ENCODE data around the gene ACBD3. TPM values are rescaled to one million over a fixed set of nuclear protein-coding genes. Genes with fewer than 3 reads are reported as not detected.

Gene ACBD3
- total RNA-seq, 1 donor = 53.4 TPM

- Histone ChIP-seq H3K4me3 (ENCODE audit: low read length) (no peak overlapping the region), H3K27me3 (ENCODE audit: insufficient read depth, low read length) (no peaks in the 10 kb centered on the region), H3K9me3 (ENCODE audit: low read depth, low read length) (no peaks in the 10 kb centered on the region), H3K4me1 (ENCODE audit: insufficient read depth, low read length) (peaks cover 3% of the 10 kb centered on the region)
Measured at GRCh38 chr1:226172589-226172988, 14.0 kb downstream of the ACBD3 start.

GRCh38 chr1:226166341-226166740 lies 20.2 kb downstream of the ACBD3 start:
- H3K4me1 ChIP-seq (ENCODE audit: insufficient read depth, low read length) = no peaks in the 10 kb centered on the region
- no peak overlapping the region for H3K4me3 ChIP-seq (ENCODE audit: low read length)
- H3K9me3 ChIP-seq (ENCODE audit: low read depth, low read length) = no peaks in the 10 kb centered on the region
- no peaks in the 10 kb centered on the region for H3K27me3 ChIP-seq (ENCODE audit: insufficient read depth, low read length)

GRCh38 chr1:226164154-226164553 lies 22.4 kb downstream of the ACBD3 start:
- no peaks in the 10 kb centered on the region for H3K4me1 ChIP-seq (ENCODE audit: insufficient read depth, low read length)
- no peak overlapping the region for H3K4me3 ChIP-seq (ENCODE audit: low read length)
- H3K27me3 ChIP-seq (ENCODE audit: insufficient read depth, low read length) = no peaks in the 10 kb centered on the region
- no peaks in the 10 kb centered on the region for H3K9me3 ChIP-seq (ENCODE audit: low read depth, low read length)

GRCh38 chr1:226162898-226163297 lies 23.6 kb downstream of the ACBD3 start:
- Histone ChIP-seq H3K4me1 (ENCODE audit: insufficient read depth, low read length) (peaks cover 4% of the 10 kb centered on the region), H3K4me3 (ENCODE audit: low read length) (no peak overlapping the region), H3K9me3 (ENCODE audit: low read depth, low read length) (no peaks in the 10 kb centered on the region), H3K27me3 (ENCODE audit: insufficient read depth, low read length) (no peaks in the 10 kb centered on the region)

- Histone ChIP-seq H3K4me1 (ENCODE audit: insufficient read depth, low read length) (peaks cover 4% of the 10 kb centered on the region), H3K27me3 (ENCODE audit: insufficient read depth, low read length) (no peaks in the 10 kb centered on the region), H3K4me3 (ENCODE audit: low read length) (no peak overlapping the region), H3K9me3 (ENCODE audit: low read depth, low read length) (no peaks in the 10 kb centered on the region)
Measured at GRCh38 chr1:226158983-226159382, 27.6 kb downstream of the ACBD3 start.

- H3K4me3 ChIP-seq (ENCODE audit: low read length) = no peak overlapping the region
- H3K27me3 ChIP-seq (ENCODE audit: insufficient read depth, low read length) = no peaks in the 10 kb centered on the region
- no peaks in the 10 kb centered on the region for H3K9me3 ChIP-seq (ENCODE audit: low read depth, low read length)
- H3K4me1 ChIP-seq (ENCODE audit: insufficient read depth, low read length) = peaks cover 4% of the 10 kb centered on the region
Measured at GRCh38 chr1:226158457-226158856, 28.1 kb downstream of the ACBD3 start.

- Histone ChIP-seq H3K4me1 (ENCODE audit: insufficient read depth, low read length) (peaks cover 4% of the 10 kb centered on the region), H3K27me3 (ENCODE audit: insufficient read depth, low read length) (no peaks in the 10 kb centered on the region), H3K4me3 (ENCODE audit: low read length) (no peak overlapping the region), H3K9me3 (ENCODE audit: low read depth, low read length) (no peaks in the 10 kb centered on the region)
Measured at GRCh38 chr1:226157761-226158316, 28.7 kb downstream of the ACBD3 start.

- H3K4me1 ChIP-seq (ENCODE audit: insufficient read depth, low read length) = peaks cover 4% of the 10 kb centered on the region
- no peaks in the 10 kb centered on the region for H3K9me3 ChIP-seq (ENCODE audit: low read depth, low read length)
- no peaks in the 10 kb centered on the region for H3K27me3 ChIP-seq (ENCODE audit: insufficient read depth, low read length)
- no peak overlapping the region for H3K4me3 ChIP-seq (ENCODE audit: low read length)
Measured at GRCh38 chr1:226154593-226154992, 31.9 kb downstream of the ACBD3 start.

GRCh38 chr1:226149806-226150205 lies 36.7 kb downstream of the ACBD3 start:
- Histone ChIP-seq H3K27me3 (ENCODE audit: insufficient read depth, low read length) (no peaks in the 10 kb centered on the region), H3K9me3 (ENCODE audit: low read depth, low read length) (no peaks in the 10 kb centered on the region)

GRCh38 chr1:226148121-226148648 lies 38.4 kb downstream of the ACBD3 start:
- Histone ChIP-seq H3K27me3 (ENCODE audit: insufficient read depth, low read length) (no peaks in the 10 kb centered on the region), H3K4me3 (ENCODE audit: low read length) (no peak overlapping the region), H3K9me3 (ENCODE audit: low read depth, low read length) (no peaks in the 10 kb centered on the region), H3K4me1 (ENCODE audit: insufficient read depth, low read length) (no peaks in the 10 kb centered on the region)

More at GRCh38 chr1:226149806-226150205, 36.7 kb downstream of the ACBD3 start:
- Histone ChIP-seq H3K4me1 (ENCODE audit: insufficient read depth, low read length) (no peaks in the 10 kb centered on the region), H3K4me3 (ENCODE audit: low read length) (no peak overlapping the region)

- H3K27me3 ChIP-seq (ENCODE audit: insufficient read depth, low read length) = no peaks in the 10 kb centered on the region
Measured at GRCh38 chr1:226144045-226144444, 42.5 kb downstream of the ACBD3 start.

GRCh38 chr1:226135709-226136108 lies 50.8 kb downstream of the ACBD3 start:
- no peak overlapping the region for H3K4me3 ChIP-seq (ENCODE audit: low read length)
- no peaks in the 10 kb centered on the region for H3K9me3 ChIP-seq (ENCODE audit: low read depth, low read length)
- no peaks in the 10 kb centered on the region for H3K27me3 ChIP-seq (ENCODE audit: insufficient read depth, low read length)
- peaks cover 15% of the 10 kb centered on the region for H3K4me1 ChIP-seq (ENCODE audit: insufficient read depth, low read length)

More at GRCh38 chr1:226144045-226144444, 42.5 kb downstream of the ACBD3 start:
- Histone ChIP-seq H3K4me1 (ENCODE audit: insufficient read depth, low read length) (no peaks in the 10 kb centered on the region), H3K4me3 (ENCODE audit: low read length) (no peak overlapping the region), H3K9me3 (ENCODE audit: low read depth, low read length) (no peaks in the 10 kb centered on the region)

GRCh38 chr1:226135059-226135651 lies 51.4 kb downstream of the ACBD3 start:
- H3K4me3 ChIP-seq (ENCODE audit: low read length) = no peak overlapping the region
- no peaks in the 10 kb centered on the region for H3K27me3 ChIP-seq (ENCODE audit: insufficient read depth, low read length)
- H3K4me1 ChIP-seq (ENCODE audit: insufficient read depth, low read length) = peaks cover 15% of the 10 kb centered on the region
- no peaks in the 10 kb centered on the region for H3K9me3 ChIP-seq (ENCODE audit: low read depth, low read length)

- no peak overlapping the region for H3K4me3 ChIP-seq (ENCODE audit: low read length)
- no peaks in the 10 kb centered on the region for H3K9me3 ChIP-seq (ENCODE audit: low read depth, low read length)
- no peaks in the 10 kb centered on the region for H3K27me3 ChIP-seq (ENCODE audit: insufficient read depth, low read length)
- H3K4me1 ChIP-seq (ENCODE audit: insufficient read depth, low read length) = peaks cover 22% of the 10 kb centered on the region
Measured at GRCh38 chr1:226134170-226135058, 52.1 kb downstream of the ACBD3 start.

- H3K9me3 ChIP-seq (ENCODE audit: low read depth, low read length) = no peaks in the 10 kb centered on the region
- peaks cover 22% of the 10 kb centered on the region for H3K4me1 ChIP-seq (ENCODE audit: insufficient read depth, low read length)
- H3K4me3 ChIP-seq (ENCODE audit: low read length) = no peak overlapping the region
- no peaks in the 10 kb centered on the region for H3K27me3 ChIP-seq (ENCODE audit: insufficient read depth, low read length)
Measured at GRCh38 chr1:226133504-226134123, 52.9 kb downstream of the ACBD3 start.
